ENCODE data around the gene MAGEL2. TPM values are rescaled to one million over a fixed set of nuclear protein-coding genes. Genes with fewer than 3 reads are reported as not detected.

The MAGEL2 gene
- total and polyA plus RNA-seq, 2 experiments from 2014 or later, result 4.8 to 10.1 TPM

- Histone ChIP-seq H3K4me1 (ENCODE audit: insufficient read depth) (no peaks in the 10 kb centered on the region), H2AFZ (no peak overlapping the region), H3K79me2 (replicated peaks; ENCODE audit: insufficient read depth) (no peaks in the 10 kb centered on the region), H3K4me2 (no peak overlapping the region), H3K36me3 (ENCODE audit: insufficient read depth) (no peaks in the 10 kb centered on the region), H3K27ac (ENCODE audit: low read depth) (no peak overlapping the region), H3F3A (replicated peaks; ENCODE audit: low read depth) (no peaks in the 10 kb centered on the region), H3K27me3 (ENCODE audit: insufficient read depth) (no peaks in the 10 kb centered on the region), H3K4me3 (no peak overlapping the region), H4K20me1 (replicated peaks; ENCODE audit: insufficient read depth) (no peaks in the 10 kb centered on the region), H3K9me2 (ENCODE audit: insufficient read depth) (0 out of 2 replicates have a peak, but pooled peaks cover 7% of the 10 kb centered on the region)
- H3K4me3 Mint-ChIP-seq, result no peak overlapping the region
- ATAC-seq (no peak), DNase-seq (ENCODE audit: low spot score) (no peak)
- no peaks in the 10 kb centered on the region for H3K4me1 Mint-ChIP-seq
- H3K9me3 Mint-ChIP-seq, result peaks cover 84% of the 10 kb centered on the region
- no peak overlapping the region for H3K27ac Mint-ChIP-seq
- no peaks in the 10 kb centered on the region for H3K27me3 Mint-ChIP-seq (ENCODE audit: insufficient read depth, low read depth, poor library complexity)
- no peak for TF ChIP-seq EZH2 (IDR thresholded peaks at IDR 0.05; ENCODE audit: low read depth, unreplicated experiment)
- no peak for TF ChIP-seq JUNB (IDR thresholded peaks at IDR 0.05; ENCODE audit: unreplicated experiment)
- no peak for TF ChIP-seq ETS1 (IDR thresholded peaks at IDR 0.05)
- TF ChIP-seq CREB1 (CRISPR knock-in tag; IDR thresholded peaks at IDR 0.05; ENCODE audit: low read depth), result no peak
- TF ChIP-seq REST (IDR thresholded peaks at IDR 0.05; ENCODE audit: unreplicated experiment), result no peak
- TF ChIP-seq POLR2AphosphoS5 (IDR thresholded peaks at IDR 0.05; ENCODE audit: low read depth), result no peak
- no peak for TF ChIP-seq CTCF (conservative IDR thresholded peaks at IDR 0.05; ENCODE audit: low read depth in 2 of 2)
- no peak for TF ChIP-seq STAT1 (IDR thresholded peaks at IDR 0.05; ENCODE audit: unreplicated experiment)
- TF ChIP-seq ZNF114 (CRISPR knock-in tag; IDR thresholded peaks at IDR 0.05), result no peak
- no peak for TF ChIP-seq EZH2phosphoT487 (IDR thresholded peaks at IDR 0.05; ENCODE audit: unreplicated experiment)
- TF ChIP-seq ZNF331 (CRISPR knock-in tag; IDR thresholded peaks at IDR 0.05; ENCODE audit: low read depth), result no peak
- no peaks in the 10 kb centered on the region for H3K36me3 Mint-ChIP-seq (ENCODE audit: low read depth)
Measured at GRCh38 chr15:23606226-23606625, 41.4 kb downstream of the MAGEL2 start.
